SK-N-MC (cell line): Measurements from ENCODE around the gene ARHGAP26.

Experiments
- EZH2 ChIP-seq: fragments of 200-600 bp; sonication (generic); IDR thresholded peaks from one replicate; pipeline ENCODE4 v1.6.1; 2017; ENCODE audit warnings: antibody characterized with exemption
- FOXP2 ChIP-seq: optimal IDR thresholded peaks from 2 replicates; pipeline ENCODE3; 2011; ENCODE audit warnings: mild to moderate bottlenecking, moderate library complexity; ENCODE audit not compliant: insufficient read depth; ENCODE audit errors: extremely low read length, control extremely low read depth
- POLR2AphosphoS5 ChIP-seq: IDR thresholded peaks from 2 replicates; pipeline ENCODE4 v1.6.1; 2012; ENCODE audit warnings: mild to moderate bottlenecking, low read depth, low read length, borderline replicate concordance

DNA sequence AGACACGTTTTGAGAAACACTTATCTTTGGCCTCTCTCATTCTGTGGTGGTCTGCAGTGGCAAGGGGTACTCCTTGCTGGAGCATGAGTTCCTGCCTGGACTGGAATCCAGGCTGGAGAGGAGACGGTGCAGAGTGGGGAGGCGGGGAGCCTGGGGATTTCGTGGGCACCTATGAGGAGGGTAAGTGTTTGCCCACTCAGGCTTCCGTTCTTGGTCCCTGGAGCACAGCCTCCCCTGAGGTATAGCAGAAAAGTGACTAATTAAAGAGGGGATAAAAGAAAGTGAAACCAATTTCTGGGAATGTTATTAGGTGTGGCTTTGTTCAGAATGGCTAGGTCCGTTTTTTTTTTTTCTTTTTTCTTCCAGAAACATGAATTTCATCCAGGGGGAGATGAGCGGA, 90.8 kb downstream of the ARHGAP26 start:
- TF ChIP-seq POLR2AphosphoS5 (no peak), EZH2 (no peak), FOXP2 (no peak)
